ENCODE measurements around the gene GNAT3.

GNAT3 gene

DNA sequence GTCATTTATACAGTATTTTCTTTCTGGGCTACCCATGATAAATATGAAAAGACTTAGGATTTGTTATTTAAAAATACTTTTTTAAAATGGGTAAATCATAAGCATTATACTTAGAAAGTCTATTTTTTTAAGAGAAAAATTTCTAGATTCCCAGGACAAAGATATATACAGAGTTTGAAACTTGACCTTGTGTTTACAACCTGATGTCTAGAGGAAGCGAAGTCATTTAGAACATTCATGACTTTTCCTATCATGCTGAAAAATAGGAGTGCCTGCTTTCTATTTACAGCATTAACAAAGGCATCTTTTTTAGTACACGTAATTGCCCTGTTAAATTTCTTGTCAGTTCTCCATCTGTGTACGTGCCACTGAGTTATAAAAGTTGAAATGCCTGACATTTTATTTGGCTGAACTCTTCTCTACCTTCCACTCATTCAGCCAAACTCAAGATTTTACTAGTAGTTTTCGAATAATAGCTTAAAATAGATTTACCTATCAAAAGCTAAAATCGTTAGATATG lies 23.0 kb downstream of the GNAT3 start:
- Mint-ChIP-seq H3K4me3 (no peak overlapping the region), H3K27me3 (ENCODE audit: low read depth) (no peaks in the 10 kb centered on the region)

GRCh38 chr7:80488406-80488805 lies 23.5 kb downstream of the GNAT3 start:
- Mint-ChIP-seq H3K4me3 (no peak overlapping the region), H3K27me3 (ENCODE audit: low read depth) (no peaks in the 10 kb centered on the region), H3K27ac (no peak overlapping the region), H3K36me3 (ENCODE audit: low read depth) (no peaks in the 10 kb centered on the region), H3K4me1 (ENCODE audit: low read depth) (no peaks in the 10 kb centered on the region), H3K9me3 (no peaks in the 10 kb centered on the region)

More for the DNA sequence above, 23.0 kb downstream of the GNAT3 start:
- Mint-ChIP-seq H3K36me3 (ENCODE audit: low read depth) (no peaks in the 10 kb centered on the region), H3K27ac (no peak overlapping the region), H3K4me1 (ENCODE audit: low read depth) (no peaks in the 10 kb centered on the region), H3K9me3 (no peaks in the 10 kb centered on the region)

DNA sequence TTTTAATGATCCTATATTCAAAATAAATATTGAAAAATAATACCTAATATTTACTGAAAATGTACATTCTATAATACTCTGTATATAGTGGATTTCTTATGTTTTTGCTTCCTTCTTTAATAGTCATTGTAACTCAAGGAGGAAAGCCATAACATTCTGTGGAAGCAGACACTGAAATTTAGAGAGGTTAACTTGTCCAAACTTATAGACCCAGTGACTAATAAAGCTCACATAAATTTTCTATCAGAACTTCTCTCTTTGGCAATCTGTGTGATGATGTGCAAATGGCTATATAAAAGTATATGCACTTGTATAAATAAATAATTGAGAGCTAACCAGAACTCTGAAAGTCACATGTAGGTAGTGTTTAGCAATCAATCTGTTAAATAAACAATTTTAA lies 26.1 kb downstream of the GNAT3 start:
- no peaks in the 10 kb centered on the region for H3K36me3 Mint-ChIP-seq (ENCODE audit: low read depth)
- no peaks in the 10 kb centered on the region for H3K9me3 Mint-ChIP-seq
- no peak overlapping the region for H3K27ac Mint-ChIP-seq
- no peaks in the 10 kb centered on the region for H3K4me1 Mint-ChIP-seq (ENCODE audit: low read depth)
- H3K27me3 Mint-ChIP-seq (ENCODE audit: low read depth), result no peaks in the 10 kb centered on the region
- no peak overlapping the region for H3K4me3 Mint-ChIP-seq

DNA sequence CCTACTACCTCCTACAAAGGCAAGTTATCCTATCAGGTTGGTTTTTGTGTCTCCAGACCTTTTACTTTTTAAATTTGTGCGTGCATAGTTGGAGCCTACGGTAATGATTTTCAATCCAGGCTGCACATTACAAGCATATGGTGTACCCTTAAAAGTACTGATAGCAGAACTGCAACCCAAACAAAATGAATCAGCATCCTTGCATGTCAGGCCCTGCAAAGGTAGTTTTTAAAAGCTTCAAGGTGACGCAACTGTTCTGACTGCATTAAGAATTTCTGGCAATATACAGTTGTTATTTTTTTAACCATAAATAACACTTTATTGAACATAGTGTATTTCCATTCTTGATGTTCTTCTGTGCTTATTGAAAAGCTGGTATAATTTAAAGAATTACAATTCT lies 28.9 kb downstream of the GNAT3 start:
- Mint-ChIP-seq H3K4me1 (ENCODE audit: low read depth) (no peaks in the 10 kb centered on the region), H3K27ac (no peak overlapping the region), H3K36me3 (ENCODE audit: low read depth) (no peaks in the 10 kb centered on the region), H3K9me3 (no peaks in the 10 kb centered on the region), H3K27me3 (ENCODE audit: low read depth) (no peaks in the 10 kb centered on the region), H3K4me3 (no peak overlapping the region)

DNA sequence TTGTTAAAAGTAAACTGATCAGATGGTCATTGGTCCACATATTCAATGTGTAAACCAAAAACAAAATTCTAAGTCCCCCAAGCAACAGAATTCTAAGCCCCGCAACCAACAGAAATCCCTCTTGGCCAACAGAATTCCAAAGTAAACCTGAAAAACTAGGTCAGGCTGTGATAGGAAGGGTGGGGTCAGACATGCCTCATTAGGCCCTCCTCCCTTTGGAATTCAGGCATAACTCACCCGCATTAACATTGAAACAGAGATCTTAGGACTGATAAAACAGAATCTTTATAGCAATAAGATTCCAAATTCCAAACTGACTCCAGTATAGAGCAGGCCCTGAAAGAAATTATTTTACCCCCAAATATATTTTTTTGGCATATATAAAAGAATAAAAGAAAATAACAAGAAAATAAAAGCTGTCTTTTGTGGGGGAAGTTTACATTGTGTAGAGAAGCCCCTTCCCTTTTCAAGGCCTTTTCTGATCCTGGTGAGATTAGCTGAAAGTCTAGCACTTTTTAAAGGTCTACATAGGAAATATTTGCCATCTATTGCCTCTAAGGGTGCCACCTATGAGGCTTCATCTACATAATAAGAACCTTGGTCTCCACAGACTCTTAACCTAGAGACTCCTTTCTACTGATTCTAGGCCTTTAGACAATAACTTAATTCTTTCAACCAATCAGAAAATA lies 30.5 kb downstream of the GNAT3 start:
- no peaks in the 10 kb centered on the region for H3K36me3 Mint-ChIP-seq (ENCODE audit: low read depth)
- no peak overlapping the region for H3K4me3 Mint-ChIP-seq
- no peaks in the 10 kb centered on the region for H3K4me1 Mint-ChIP-seq (ENCODE audit: low read depth)
- H3K9me3 Mint-ChIP-seq, result no peaks in the 10 kb centered on the region
- no peaks in the 10 kb centered on the region for H3K27me3 Mint-ChIP-seq (ENCODE audit: low read depth)
- H3K27ac Mint-ChIP-seq, result no peak overlapping the region

GRCh38 chr7:80480566-80480965 lies 31.3 kb downstream of the GNAT3 start:
- Mint-ChIP-seq H3K27me3 (ENCODE audit: low read depth) (no peaks in the 10 kb centered on the region), H3K36me3 (ENCODE audit: low read depth) (no peaks in the 10 kb centered on the region), H3K9me3 (no peaks in the 10 kb centered on the region), H3K4me1 (ENCODE audit: low read depth) (no peaks in the 10 kb centered on the region), H3K27ac (no peak overlapping the region), H3K4me3 (no peak overlapping the region)

DNA sequence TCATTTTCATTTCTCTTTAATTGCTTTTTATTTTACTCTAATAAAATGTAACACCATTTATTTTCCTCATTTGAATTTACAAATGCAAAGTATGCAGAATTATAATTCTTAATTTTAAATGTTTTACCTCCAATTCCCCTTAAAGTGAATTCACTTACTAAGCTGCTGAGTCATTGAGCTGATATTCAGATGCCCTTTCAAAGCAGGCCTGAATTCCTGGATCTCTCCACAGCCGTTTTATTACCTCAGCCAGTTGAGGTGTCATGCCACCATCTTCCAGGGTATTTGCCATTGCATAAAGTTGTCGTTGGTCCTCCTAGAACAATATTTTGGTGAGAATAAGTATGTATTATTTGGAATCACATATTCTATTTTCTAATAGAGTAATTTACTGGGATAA lies 33.2 kb downstream of the GNAT3 start:
- no peaks in the 10 kb centered on the region for H3K4me1 Mint-ChIP-seq (ENCODE audit: low read depth)
- no peak overlapping the region for H3K4me3 Mint-ChIP-seq
- H3K36me3 Mint-ChIP-seq (ENCODE audit: low read depth), result no peaks in the 10 kb centered on the region
- H3K27ac Mint-ChIP-seq, result no peak overlapping the region
- H3K27me3 Mint-ChIP-seq (ENCODE audit: low read depth), result no peaks in the 10 kb centered on the region
- no peaks in the 10 kb centered on the region for H3K9me3 Mint-ChIP-seq

DNA sequence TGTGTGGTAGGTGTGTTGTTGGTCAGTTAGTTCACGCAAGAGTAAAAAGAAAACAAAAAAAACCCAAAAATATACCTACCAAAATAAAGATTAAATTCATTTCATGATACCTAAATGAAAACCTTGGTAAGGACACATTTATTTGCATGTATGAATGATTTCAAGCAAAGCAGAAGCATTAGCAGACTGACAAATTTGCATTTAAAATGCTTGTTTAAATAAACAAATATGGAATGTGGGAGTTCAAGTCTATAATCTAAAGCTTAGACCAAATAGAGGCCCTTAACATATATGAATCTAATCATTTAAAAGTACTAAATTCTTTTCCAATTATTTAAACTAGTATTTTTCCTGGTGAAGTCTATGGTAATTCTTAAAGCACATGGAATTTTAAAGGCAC lies 35.8 kb downstream of the GNAT3 start:
- Mint-ChIP-seq H3K4me3 (no peak overlapping the region), H3K36me3 (ENCODE audit: low read depth) (no peaks in the 10 kb centered on the region), H3K27me3 (ENCODE audit: low read depth) (no peaks in the 10 kb centered on the region), H3K27ac (no peak overlapping the region), H3K4me1 (ENCODE audit: low read depth) (no peaks in the 10 kb centered on the region), H3K9me3 (no peaks in the 10 kb centered on the region)

DNA sequence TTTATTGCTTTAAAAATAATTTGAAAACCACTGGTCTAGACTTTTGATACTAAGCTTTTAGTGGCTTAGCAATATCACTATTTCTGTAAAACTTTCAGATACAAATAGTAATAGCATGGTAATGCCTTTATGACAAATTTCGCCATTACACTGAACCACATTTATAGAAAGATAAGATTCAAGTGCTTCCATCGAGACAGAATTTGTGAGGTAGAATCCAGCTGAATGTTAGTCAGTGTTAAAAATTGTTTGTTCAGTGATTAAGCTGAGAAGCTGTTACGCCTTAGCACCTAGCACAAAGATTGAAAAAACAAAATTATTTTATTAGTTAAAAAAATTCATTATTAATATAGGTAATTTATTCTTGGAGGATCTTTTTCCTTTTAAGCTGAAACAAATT lies 36.5 kb downstream of the GNAT3 start:
- Mint-ChIP-seq H3K9me3 (no peaks in the 10 kb centered on the region), H3K4me1 (ENCODE audit: low read depth) (no peaks in the 10 kb centered on the region), H3K27ac (no peak overlapping the region), H3K4me3 (no peak overlapping the region), H3K36me3 (ENCODE audit: low read depth) (no peaks in the 10 kb centered on the region), H3K27me3 (ENCODE audit: low read depth) (no peaks in the 10 kb centered on the region)

DNA sequence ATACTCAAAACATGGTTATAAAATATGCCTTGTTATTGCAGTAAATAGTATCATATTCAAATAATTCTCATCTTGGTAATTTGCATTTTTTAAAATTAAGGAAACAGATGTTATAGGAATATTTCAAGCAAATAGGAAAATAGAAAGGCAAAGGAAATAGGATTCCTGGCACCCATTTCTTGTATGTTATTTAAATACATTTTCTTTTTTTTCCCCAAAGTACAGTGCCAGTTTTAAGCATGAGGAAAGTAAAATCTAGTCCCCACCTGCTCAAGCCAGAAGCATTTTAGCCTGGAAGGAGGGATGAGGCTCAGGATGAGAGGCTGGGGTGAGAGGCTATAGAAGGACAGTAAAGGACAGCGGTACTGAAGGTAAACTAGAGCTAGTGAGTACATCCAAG lies 38.1 kb downstream of the GNAT3 start:
- Mint-ChIP-seq H3K9me3 (no peaks in the 10 kb centered on the region), H3K27ac (no peak overlapping the region), H3K36me3 (ENCODE audit: low read depth) (no peaks in the 10 kb centered on the region), H3K27me3 (ENCODE audit: low read depth) (no peaks in the 10 kb centered on the region), H3K4me3 (no peak overlapping the region), H3K4me1 (ENCODE audit: low read depth) (no peaks in the 10 kb centered on the region)

- Mint-ChIP-seq H3K36me3 (ENCODE audit: low read depth) (no peaks in the 10 kb centered on the region), H3K9me3 (no peaks in the 10 kb centered on the region), H3K4me1 (ENCODE audit: low read depth) (no peaks in the 10 kb centered on the region), H3K27ac (no peak overlapping the region), H3K4me3 (no peak overlapping the region), H3K27me3 (ENCODE audit: low read depth) (no peaks in the 10 kb centered on the region)
Observed at GRCh38 chr7:80472491-80473200, 39.2 kb downstream of the GNAT3 start.

GRCh38 chr7:80468931-80469714 lies 42.7 kb downstream of the GNAT3 start:
- H3K27me3 Mint-ChIP-seq (ENCODE audit: low read depth), result no peaks in the 10 kb centered on the region
- H3K4me3 Mint-ChIP-seq, result no peak overlapping the region
- no peaks in the 10 kb centered on the region for H3K4me1 Mint-ChIP-seq (ENCODE audit: low read depth)
- H3K36me3 Mint-ChIP-seq (ENCODE audit: low read depth), result no peaks in the 10 kb centered on the region
- H3K9me3 Mint-ChIP-seq, result no peaks in the 10 kb centered on the region
- no peak overlapping the region for H3K27ac Mint-ChIP-seq

DNA sequence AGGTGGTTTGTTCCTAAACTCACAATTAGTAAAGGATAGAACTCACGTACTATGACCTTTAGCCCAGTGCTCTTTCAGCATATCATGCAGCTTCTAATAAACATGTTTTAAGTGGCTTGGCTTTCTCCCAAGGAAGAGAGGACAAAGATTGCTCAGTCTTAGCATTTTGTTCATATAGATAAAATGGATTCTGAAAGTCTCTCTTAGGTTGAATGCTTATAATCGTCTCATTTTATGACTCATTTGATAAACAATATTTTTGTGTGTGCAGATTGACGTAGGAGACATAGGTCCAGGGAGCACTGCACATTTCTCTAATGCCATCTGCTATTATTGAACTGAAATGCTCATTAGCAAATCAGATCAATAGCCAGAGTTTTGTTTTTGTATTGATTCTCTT lies 44.8 kb downstream of the GNAT3 start:
- Mint-ChIP-seq H3K9me3 (no peaks in the 10 kb centered on the region), H3K4me3 (no peak overlapping the region), H3K4me1 (ENCODE audit: low read depth) (no peaks in the 10 kb centered on the region), H3K36me3 (ENCODE audit: low read depth) (no peaks in the 10 kb centered on the region), H3K27ac (no peak overlapping the region), H3K27me3 (ENCODE audit: low read depth) (no peaks in the 10 kb centered on the region)

DNA sequence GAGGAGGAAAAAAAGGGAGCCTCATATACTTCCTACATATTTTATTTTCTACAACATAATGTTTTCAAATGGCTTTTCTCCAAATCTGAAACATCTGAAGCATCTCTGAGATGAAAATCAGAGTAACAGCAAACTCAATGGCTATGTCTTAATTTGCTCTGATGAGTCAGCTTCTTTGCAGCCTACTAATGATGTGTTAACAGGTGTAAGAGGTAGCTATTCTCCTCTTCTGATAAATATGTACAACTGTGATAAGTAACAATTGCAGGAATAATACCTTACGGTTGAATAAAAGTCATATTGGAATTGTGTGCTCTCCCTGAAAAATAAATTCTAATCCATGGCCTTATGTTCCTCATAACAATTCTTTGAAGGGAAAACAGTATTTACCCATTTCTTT lies 45.2 kb downstream of the GNAT3 start:
- no peaks in the 10 kb centered on the region for H3K36me3 Mint-ChIP-seq (ENCODE audit: low read depth)
- no peak overlapping the region for H3K27ac Mint-ChIP-seq
- no peaks in the 10 kb centered on the region for H3K27me3 Mint-ChIP-seq (ENCODE audit: low read depth)
- H3K4me1 Mint-ChIP-seq (ENCODE audit: low read depth), result no peaks in the 10 kb centered on the region
- H3K4me3 Mint-ChIP-seq, result no peak overlapping the region
- no peaks in the 10 kb centered on the region for H3K9me3 Mint-ChIP-seq

DNA sequence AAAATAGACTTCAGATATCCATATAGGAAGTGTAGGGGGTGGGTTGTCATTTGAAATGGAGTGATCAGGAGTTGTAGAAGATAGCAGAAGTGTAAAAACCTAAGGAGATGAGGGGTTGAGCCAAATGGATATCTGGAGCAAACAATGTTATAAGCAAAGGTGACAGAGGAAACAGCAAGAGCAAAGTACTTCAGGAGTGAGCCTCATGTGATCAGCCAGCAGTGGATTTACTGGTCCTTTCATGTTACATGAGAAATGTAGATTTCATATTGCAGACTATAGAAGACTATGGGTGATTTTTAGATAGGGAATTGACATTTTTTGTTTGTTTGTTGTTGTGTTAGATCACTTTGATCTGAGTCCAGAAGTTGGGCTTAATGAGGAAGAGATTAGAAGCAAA lies 47.7 kb downstream of the GNAT3 start:
- H3K9me3 Mint-ChIP-seq, result no peaks in the 10 kb centered on the region
- no peaks in the 10 kb centered on the region for H3K27me3 Mint-ChIP-seq (ENCODE audit: low read depth)
- H3K4me1 Mint-ChIP-seq (ENCODE audit: low read depth), result no peaks in the 10 kb centered on the region
- H3K4me3 Mint-ChIP-seq, result no peak overlapping the region
- no peaks in the 10 kb centered on the region for H3K36me3 Mint-ChIP-seq (ENCODE audit: low read depth)
- no peak overlapping the region for H3K27ac Mint-ChIP-seq

Data from T-helper 1 cell treated with Interleukin-12 subunit alpha and Interleukin-12 subunit beta and Interleukin-4 antibody, amounts not matched to agents 30 μg/mL and 1 μg/mL, for 36 hours (primary cell).